ENCODE data around the gene ZZZ3.
A peak's percentile ranks its signal among the peaks of the same experiment; 100 is the strongest.

DNA sequence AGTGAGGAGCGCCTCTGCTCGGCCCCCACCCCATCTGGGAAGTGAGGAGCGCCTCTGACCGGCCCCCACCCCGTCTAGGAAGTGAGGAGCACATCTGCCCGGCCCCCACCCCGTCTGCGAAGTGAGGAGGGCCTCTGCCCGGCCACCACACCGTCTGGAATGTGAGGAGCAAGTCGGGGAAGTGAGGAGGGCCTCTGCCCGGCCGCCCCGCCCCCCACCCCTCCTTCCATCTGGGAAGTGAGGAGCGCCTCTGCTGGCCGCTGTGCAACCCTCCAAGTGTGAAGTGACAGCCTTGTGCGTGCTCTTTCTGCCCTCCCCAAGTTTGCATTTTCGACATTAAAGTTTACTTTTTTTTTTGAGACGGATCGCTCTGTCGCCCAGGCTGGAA lies 5.1 kb upstream of the ZZZ3 start:
- TF ChIP-seq CTCF (conservative IDR thresholded peaks at IDR 0.05; ENCODE audit: low read length) (peak; percentile 61), EZH2phosphoT487 (IDR thresholded peaks at IDR 0.05; ENCODE audit: borderline replicate concordance, low read depth, low read length) (no peak)

Measured in OCI-LY7 (cell line).